CD4-positive, alpha-beta T cell treated with Interleukin-17A for 4 hours (primary cell): ENCODE data around the gene ATP2C1.
"Not testable (repeated sequence)": the region's sequence is repeated elsewhere in the genome, so short reads cannot be mapped to it uniquely, and the experiment has no call there.

Experiments
- DNase-seq: peaks from one replicate; pipeline ENCODE4 v3.0.0-alpha.2; 2020; ENCODE audit warnings: mixed read lengths

ATP2C1 gene

DNA sequence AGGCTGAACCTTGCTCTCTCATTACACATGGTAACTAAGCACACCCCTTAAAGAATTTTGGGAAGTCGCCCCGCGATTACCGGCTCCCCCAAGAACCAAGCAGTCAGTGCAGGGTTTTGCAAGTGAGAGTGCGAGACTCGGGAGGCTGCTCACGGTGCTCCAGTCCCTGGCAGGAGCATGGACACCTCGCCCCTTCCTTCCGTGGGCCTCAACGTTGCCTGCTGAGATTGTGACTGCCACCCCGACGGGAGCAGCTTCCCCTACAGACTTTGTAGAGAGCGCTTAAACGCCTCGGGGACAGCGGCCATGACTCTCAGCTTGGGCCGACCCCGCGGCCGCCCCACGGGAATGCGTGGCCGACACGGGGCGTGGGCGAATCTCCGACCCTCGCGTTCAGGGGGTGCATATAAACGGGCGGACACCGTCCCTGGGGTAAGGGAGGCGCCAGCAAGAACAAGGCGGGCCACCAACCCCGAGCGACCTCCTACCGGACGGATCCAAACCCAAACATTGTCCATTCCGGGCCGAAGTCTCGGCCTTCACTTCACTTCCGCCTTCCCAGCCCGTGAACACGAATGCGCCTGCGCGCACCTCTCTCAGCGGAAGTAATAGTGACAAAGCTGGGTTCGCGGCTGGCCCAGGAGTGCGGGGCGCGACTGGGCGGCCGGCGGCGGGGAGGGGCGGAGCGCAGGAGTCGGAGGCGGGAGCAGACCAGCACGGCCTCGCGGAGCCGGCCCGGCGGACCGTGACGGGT lies at the start of gene ATP2C1:
ATP2C1 (plus strand) TSS at position 709 of the 754 bp plus-strand sequence. CDS start 686 bp downstream, outside the sequence.
- peak; percentile 93 for DNase-seq

DNA sequence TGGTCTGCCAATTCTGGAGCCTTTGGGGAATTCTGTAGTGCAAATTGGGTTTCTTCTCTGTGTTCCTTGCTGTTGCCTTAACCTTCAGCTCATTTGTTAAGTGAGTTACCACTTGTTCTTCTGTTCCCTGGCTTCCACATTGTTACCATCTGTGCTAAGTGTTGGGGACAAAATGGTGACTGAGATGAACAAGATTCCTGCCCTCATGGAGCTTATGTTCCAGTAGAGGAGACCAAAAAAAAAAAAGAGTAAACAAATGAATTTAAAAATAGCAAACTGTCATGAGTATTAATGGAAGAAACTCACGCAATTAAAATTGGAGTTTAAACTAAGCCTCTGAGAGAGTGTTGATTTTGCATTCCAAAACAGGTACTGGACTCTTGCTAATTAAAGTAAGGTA lies 49.4 kb upstream of the ATP2C1 start:
- DNase-seq: no peak

GRCh38 chr3:130846181-130846580 lies 47.7 kb upstream of the ATP2C1 start:
- no peak for DNase-seq

DNA sequence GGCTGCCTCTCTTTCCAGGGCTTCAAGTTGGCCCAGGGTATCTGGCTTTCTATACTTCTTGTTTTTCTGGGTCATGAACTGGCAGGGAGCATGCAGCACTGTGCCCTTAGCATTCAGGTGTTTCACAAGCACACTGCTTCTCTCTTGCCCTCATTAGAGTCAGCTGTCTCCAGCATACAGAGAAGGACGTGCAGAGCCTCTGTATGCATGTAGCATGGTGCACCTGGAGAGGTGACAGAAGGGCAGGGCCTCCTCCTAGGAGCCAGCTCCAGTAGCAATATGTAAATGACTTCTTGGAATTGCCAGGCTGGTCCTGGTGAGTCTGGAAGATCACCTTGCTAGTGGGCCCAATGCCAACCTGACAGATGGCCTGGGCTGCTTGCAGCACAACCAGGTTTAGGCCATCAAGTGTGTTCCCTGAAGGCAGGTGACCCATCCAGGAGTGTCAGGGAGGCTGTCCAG lies 44.8 kb upstream of the ATP2C1 start:
- DNase-seq: no peak

DNA sequence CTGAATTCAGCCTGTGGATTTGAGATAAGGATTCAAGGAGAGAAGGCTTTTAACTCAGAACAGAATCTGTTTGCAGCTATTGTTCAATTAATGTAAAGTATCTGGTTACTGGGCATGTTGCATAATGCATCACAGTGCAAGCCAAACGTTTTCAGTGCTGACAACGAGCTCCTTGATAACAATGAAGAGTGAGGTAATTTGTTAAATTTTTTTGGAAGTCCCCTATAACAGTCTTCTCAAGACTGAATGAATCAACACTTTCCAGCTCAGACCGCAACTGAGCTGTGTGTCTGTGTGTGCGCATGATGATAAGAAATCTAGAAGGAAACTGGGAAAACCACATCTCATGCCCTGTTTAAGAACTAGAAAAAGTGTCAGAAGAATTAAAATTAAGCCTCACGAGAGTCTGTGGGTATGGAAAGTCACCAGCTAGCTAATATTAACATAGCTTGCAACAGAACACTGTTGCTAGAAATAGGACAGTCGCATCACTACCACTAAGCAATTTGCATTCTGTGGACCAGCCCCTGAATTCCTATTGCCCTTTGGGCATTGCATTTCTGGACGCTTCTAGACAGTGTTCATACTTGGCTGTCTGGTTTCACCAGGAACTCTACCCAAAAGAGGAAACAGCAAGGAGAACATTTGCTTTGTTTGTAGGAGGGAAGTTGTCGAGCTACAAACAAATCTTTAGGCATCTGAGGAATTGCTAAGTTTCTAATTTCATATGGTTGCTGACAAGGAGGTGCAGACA lies 43.7 kb upstream of the ATP2C1 start:
- DNase-seq: peak; percentile 4

- no peak for DNase-seq
These were observed 43.0 kb upstream of the ATP2C1 start for GRCh38 chr3:130850843-130851242.

GRCh38 chr3:130851277-130851676 lies 42.6 kb upstream of the ATP2C1 start:
- DNase-seq: no peak

DNA sequence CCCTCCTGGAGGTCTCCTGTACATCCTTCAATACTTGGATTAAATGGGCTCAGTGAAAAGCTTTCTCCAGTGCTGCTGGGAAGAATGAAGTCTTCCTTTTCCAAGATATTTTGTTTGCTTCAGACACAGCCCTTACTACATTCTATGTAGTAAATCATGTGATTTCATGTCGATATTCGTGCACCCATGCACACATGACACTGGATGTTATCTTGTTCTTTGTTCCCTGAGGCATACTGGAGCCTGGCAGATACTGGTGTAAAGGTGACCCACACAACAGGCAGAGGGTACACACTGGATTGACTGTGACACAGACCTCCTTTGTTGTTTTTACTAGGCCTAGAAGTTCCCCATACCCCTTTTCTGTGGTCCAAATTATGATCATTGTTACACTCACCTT lies 40.3 kb upstream of the ATP2C1 start:
- no peak for DNase-seq

- no peak for DNase-seq
These were observed 39.5 kb upstream of the ATP2C1 start for GRCh38 chr3:130854208-130854864.

- DNase-seq: no peak
These were observed 36.4 kb upstream of the ATP2C1 start for GRCh38 chr3:130857336-130858026.

DNA sequence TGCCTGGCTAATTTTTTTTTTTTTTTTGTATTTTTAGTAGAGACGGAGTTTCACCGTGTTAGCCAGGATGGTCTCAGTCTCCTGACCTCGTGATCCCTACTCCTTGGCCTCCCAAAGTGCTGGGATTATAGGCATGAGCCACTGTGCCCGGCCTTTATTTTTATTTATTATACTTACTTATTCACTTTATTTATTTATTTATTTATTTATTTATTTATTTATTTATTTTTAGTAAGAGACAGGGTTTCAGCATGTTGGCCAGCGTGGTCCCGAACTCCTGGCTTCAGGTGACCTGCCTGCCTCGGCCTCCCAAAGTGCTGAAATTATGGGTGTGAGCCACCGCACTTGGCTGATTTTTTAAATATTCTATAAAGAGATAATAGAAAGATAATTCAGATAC lies 31.8 kb upstream of the ATP2C1 start:
- not testable (repeated sequence) for DNase-seq

DNA sequence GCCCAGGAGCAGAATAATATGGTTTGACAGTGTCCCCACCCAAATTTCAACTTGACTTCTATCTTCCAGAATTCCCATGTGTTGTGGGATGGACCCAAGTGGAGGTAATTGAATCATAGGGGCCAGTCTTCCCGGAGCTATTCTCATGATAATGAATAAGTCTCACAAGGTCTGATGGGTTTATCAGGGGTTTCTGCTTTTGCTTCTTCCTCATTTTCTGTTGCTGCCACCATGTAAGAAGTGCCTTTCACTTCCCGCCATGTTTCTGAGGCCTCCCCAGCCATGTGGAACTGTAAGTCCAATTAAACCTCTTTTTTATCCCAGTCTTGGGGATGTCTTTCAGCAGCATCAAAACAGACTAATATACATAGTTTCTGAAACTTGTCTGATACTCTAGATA lies 28.4 kb upstream of the ATP2C1 start:
- DNase-seq: no peak

GRCh38 chr3:130866327-130866726 lies 27.6 kb upstream of the ATP2C1 start:
- no peak for DNase-seq

DNA sequence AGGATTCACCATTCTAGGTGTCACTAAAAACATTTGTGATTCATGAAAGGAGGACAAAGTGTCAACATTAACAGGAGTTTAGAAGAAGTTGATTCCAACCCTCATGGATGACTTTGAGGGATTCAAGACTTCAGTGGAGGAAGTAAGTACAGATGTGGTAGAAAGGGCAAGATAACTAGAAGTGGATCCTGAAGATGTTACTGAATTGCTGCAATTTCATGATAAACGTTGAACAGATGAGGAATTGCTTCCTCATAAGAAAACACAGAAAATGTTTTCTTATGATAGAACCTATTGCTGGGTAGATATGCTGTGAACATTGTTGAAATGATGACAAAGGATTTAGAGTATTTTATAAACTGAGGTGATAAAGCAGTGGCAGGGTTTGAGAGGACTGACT lies 23.5 kb upstream of the ATP2C1 start:
- no peak for DNase-seq

GRCh38 chr3:130876594-130876993 lies 17.3 kb upstream of the ATP2C1 start:
- DNase-seq: no peak

- no peak for DNase-seq
These were observed 15.4 kb upstream of the ATP2C1 start for GRCh38 chr3:130878464-130878863.

- no peak for DNase-seq
These were observed 4.4 kb upstream of the ATP2C1 start for GRCh38 chr3:130889416-130889946.

- peak; percentile 75 for DNase-seq
These were observed 1.0 kb upstream of the ATP2C1 start for GRCh38 chr3:130892759-130893375.

DNA sequence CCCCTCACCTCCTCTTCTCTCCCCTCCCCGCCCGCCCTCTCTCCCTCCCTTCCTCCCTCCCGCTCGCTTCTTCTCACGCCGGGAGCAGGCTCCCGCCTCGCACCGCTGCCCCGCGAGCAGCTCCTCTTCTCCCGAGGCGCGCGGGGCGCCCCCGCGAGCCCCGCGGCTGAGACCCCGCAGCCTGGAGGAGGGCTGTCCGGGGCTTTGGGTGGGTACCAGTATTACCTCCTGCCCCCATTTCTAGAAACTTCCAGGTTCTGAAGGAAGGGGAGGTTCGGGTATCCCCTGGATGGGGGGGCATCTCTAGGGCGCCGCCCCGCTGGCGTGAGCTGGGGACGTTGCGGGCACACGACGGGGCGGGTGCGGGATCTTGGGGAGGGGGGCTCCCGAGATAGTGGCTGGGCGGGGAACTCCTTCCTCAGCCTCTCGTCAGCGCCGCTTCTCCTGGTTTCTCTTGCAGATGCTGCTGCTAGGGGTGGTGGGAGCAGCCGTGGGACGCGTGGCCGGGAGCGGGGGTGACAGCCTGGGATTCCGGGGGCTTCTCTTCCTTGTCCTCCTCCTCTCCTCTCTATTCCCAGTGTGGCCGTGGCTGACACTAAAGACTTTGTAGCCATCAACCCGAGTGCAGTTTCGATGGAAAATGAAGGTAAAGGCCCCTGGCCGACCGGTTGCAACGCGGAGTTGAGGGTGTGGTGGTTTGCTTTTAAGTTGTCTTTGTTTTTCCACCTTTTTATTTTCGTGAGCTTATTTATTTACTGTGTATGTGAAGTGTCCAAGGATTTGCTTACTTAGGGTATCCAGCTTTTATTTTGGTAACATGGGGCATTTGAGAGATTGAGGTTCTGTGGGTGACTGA lies 474 bp downstream of the ATP2C1 start:
- DNase-seq: peak; percentile 58

DNA sequence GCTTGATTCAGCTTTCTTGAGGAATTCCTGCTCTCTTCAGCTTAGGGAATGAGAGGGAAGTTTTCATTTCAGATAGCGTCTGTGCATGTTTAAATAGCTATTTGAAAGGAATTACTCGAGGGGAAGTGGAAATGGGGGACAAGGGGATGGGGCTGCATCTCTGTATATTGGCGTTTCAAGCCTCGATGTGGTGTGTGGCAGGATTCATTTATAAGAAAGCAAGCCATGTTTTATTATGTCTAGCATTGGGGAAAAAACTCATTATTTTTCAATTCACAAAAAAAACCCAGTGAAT lies 1.0 kb downstream of the ATP2C1 start:
- no peak for DNase-seq

GRCh38 chr3:130895690-130896488 lies 2.0 kb downstream of the ATP2C1 start:
- DNase-seq: peak; percentile 13
